Stimulated activated CD8-positive, alpha-beta memory T cell treated with anti-CD3 and anti-CD28 coated beads, Interleukin-2, amount 100 ng/mL, for 1 hour (primary cell): ENCODE measurements around the gene TMC6.
"Not testable (repeated sequence)": the region's sequence is repeated elsewhere in the genome, so short reads cannot be mapped to it uniquely, and the experiment has no call there.

Experiments used
- DNase-seq, 2 donors: peaks; one replicate each; pipeline ENCODE4 v3.0.0-alpha.2; 2020; ENCODE audit warnings: low read depth in 2 of 2

The TMC6 gene

GRCh38 chr17:78110363-78111015 lies 18.1 kb downstream of the TMC6 start:
- DNase-seq, result no peak

GRCh38 chr17:78109489-78109761 lies 19.1 kb downstream of the TMC6 start:
- DNase-seq, result no peak

GRCh38 chr17:78108726-78109488 lies 19.6 kb downstream of the TMC6 start:
- no peak for DNase-seq

- no peak for DNase-seq
Measured at GRCh38 chr17:78107976-78108725, 20.4 kb downstream of the TMC6 start.

- no peak for DNase-seq
Measured at GRCh38 chr17:78107457-78107856, 21.1 kb downstream of the TMC6 start.

- no peak for DNase-seq
Measured at GRCh38 chr17:78106211-78106610, 22.3 kb downstream of the TMC6 start.

- DNase-seq, result no peak
Measured at GRCh38 chr17:78105551-78105950, 23.0 kb downstream of the TMC6 start.

- DNase-seq, result no peak
Measured at GRCh38 chr17:78105101-78105500, 23.5 kb downstream of the TMC6 start.

- DNase-seq, result no peak
Measured at GRCh38 chr17:78104540-78104941, 24.0 kb downstream of the TMC6 start.

GRCh38 chr17:78103311-78103710 lies 25.2 kb downstream of the TMC6 start:
- DNase-seq, result no peak

GRCh38 chr17:78101542-78101941 lies 27.0 kb downstream of the TMC6 start:
- no peak for DNase-seq

- no peak for DNase-seq
Measured at GRCh38 chr17:78101112-78101511, 27.4 kb downstream of the TMC6 start.

- DNase-seq, result no peak
Measured at GRCh38 chr17:78096093-78096492, 32.5 kb downstream of the TMC6 start.

- no peak for DNase-seq
Measured at GRCh38 chr17:78095035-78095434, 33.5 kb downstream of the TMC6 start.

GRCh38 chr17:78092794-78093324 lies 35.7 kb downstream of the TMC6 start:
- DNase-seq, result no peak

GRCh38 chr17:78089576-78090281 lies 38.8 kb downstream of the TMC6 start:
- no peak for DNase-seq

GRCh38 chr17:78088529-78088928 lies 40.0 kb downstream of the TMC6 start:
- DNase-seq, result no peak

- DNase-seq, result no peak
Measured at GRCh38 chr17:78086740-78087139, 41.8 kb downstream of the TMC6 start.

GRCh38 chr17:78082988-78083387 lies 45.6 kb downstream of the TMC6 start:
- no peak for DNase-seq

- not testable (repeated sequence) for DNase-seq
Measured at GRCh38 chr17:78082355-78082872, 46.1 kb downstream of the TMC6 start.

GRCh38 chr17:78081551-78081950 lies 47.0 kb downstream of the TMC6 start:
- DNase-seq, result no peak

GRCh38 chr17:78079253-78079652 lies 49.3 kb downstream of the TMC6 start:
- DNase-seq, result no peak
